NCI-H446 (cell line): ENCODE results near the gene CXCR6.
A peak's percentile ranks its signal among the peaks of the same experiment; 100 is the strongest.
"Not testable (repeated sequence)": the region's sequence is repeated elsewhere in the genome, so short reads cannot be mapped to it uniquely, and the experiment has no call there.

ENCODE experiments used
- DNase-seq, 2 experiments: peaks; one replicate each; lab custom pipeline; 2025; lab: John Stamatoyannopoulos, UW

CXCR6 gene

DNA sequence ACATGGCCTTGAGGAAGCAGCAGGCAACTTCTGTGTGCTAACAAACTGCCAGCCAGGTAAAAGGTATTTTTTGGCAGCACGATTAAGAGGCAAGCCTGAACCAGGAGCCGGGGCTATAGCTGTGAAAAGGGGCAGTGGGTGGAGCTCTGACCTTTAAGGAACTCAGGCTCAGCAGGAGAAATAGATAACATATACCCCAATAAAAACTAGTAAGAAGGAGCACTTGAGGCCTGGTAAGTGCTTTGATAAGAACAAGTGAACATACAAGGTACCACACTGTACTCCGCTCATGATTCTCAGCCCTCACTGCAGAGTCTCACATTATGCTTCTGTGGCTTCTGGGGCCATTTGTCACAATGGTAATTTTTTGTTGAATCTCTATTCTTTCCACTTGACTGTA is 46.9 kb downstream of the CXCR6 start:
- no peak for DNase-seq

DNA sequence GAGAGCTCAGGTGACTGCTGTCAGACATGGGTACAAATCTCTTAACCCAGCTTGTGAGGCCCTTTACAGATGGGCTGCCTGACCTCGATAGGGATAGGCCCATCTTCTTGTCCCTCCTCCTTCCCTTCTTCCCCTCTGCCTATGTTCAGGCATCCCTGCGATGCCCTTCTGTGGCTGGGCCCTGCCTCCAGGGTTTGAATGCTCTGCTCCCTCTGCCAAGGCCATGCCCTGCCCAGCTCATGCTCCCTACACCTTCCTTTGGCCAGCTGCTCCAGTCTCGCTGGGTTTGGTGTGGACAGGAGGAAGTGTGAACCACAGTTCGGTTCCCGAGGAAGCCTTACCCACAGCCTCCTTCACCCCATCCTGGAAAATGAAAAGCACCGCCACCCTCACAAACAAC is 48.1 kb downstream of the CXCR6 start:
- DNase-seq = no peak

DNA sequence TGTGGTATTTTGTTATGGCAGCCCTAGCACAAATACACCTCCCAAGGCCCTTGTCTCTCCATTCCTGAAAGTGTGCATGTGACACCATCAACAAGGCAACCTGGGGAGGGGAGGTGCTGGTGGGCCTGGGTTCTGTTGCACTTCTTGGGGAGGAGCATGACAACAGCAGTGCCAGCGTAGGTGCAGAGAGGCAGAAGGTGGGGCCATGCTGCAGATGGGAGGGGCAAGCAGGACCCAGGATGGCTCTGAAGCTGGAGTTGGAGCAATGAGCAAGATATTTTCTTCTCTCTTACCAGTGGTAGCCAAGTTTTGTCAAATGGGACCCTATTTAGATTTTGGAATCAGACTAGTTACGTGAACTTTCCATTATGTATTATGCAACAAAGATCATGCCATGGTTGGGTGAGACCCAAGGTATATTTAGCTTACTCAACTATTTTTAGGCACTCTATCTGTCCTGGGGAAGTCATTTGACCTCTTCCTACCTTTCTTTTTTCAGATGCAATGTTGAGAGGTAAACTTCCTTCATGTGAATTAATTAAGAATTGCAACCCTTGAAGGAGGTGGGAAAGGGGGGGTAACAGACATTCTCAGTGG is 49.0 kb downstream of the CXCR6 start:
- no peak for DNase-seq

- no peak for DNase-seq
These were observed 49.6 kb downstream of the CXCR6 start for GRCh38 chr3:45992821-45993221.

DNA sequence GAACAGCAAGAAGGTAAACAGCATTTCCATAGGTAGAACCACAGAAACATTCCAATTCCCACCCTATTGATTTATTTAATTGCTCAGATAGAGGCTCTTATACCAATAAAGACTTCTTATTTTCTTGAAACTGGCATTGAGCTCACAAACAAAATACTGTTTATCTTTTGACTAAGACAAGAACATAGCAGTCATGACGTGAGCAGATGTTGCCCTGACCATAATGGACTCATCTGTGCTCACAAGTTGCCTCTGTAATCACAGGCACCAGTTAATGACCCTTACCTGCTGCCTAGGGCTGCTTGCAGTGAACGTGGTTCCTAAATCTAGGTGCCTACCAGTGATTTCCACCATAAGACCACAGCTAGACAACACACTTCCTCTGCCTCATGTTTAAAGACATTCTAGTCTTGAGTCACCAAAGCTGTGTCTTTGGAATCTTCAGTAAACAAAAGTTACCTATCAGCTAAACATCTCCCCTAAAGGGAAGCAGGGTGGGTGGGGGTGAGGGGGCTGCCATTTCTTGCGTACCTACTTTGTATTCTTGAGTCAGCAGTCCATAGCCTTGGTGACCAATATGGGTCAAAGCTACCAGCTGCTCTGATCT is 50.3 kb downstream of the CXCR6 start:
- no peak for DNase-seq

DNA sequence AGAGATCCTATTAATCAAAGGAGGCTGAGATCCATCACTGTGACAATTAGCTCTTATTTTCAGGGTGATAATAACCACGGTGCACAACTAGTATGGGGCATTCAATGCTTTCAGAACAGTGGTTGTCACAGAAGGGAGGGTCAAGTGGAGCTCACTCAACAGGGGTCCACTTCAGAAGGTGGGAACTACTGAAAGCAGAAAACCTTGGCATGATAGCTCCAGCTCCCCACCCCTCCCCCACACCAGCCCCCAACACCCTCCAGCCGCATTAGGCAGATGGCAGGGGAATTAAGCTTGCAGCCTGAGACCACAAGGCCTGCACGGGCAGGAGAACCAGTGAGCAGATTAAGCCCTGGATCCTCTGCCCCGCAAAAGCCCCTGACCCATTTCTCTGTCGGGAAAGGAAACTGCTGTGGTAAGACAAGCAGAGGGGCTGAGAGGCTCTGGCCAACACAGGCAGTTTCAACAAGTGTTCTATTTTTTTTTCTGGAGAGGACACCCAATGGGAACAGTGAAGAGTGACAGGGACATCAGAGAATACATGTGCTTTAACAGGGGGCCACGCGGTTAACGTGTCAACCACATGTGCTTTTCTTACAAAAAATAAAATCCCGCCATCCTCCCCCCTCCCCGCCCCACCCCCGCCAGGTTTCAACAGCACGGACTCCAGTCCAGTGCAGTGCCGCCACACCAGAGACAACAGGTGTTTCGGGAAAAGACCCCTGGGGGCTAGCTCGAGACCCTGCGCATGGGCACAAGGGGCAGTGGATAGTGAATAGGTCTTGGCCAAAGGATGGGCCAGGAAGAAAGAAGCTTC is 51.4 kb downstream of the CXCR6 start:
- DNase-seq = no peak

GRCh38 chr3:45995236-45996192 is 52.2 kb downstream of the CXCR6 start, which contains the start of gene FYCO1:
TSS of gene FYCO1 (minus strand) at chr3:45995824. CDS start at chr3:45984910, 10,914 bp downstream.
- peak; percentile 24 to 75 for DNase-seq

- DNase-seq = not testable (repeated sequence)
These were observed 54.2 kb downstream of the CXCR6 start for GRCh38 chr3:45997499-45997898.

DNA sequence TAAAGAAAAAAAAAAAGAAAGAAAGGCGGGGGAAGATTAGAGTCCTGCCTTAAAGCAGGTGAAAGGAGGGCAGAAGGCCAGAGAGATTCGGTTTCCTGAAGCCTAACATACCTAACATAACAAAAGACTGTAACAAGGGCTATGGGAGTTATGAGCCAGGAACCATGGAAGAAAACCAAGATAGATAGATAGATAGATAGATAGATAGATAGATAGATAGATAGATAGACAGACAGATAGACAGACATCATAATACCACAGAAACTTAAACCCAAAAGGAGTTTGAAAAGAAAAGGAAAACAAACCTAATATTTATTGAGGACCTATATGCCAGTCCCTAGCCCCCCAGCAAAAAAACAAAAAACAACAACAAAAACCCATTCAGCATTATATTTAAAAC is 54.7 kb downstream of the CXCR6 start:
- no peak for DNase-seq
